CD14-positive monocyte (primary cell): ENCODE results near the gene SPATA46. TPM values are rescaled to one million over a fixed set of nuclear protein-coding genes. Genes with fewer than 3 reads are reported as not detected.

Source experiments
- DNase-seq, 3 donors: peaks; one replicate each; pipeline ENCODE4 v3.0.0-alpha.2; 2011 to 2022
- H2AFZ ChIP-seq: 2 replicates; pipeline ENCODE4 v1.6.0; 2012; ENCODE audit warnings: mild to moderate bottlenecking, low read depth, low read length, inconsistent platforms; ENCODE audit not compliant: insufficient read depth, poor library complexity, severe bottlenecking
- H3K27ac ChIP-seq, 2 donors: 1 replicate in 1 of 2; 2 replicates in 1 of 2; pipeline ENCODE4 v1.5.1; 2012 to 2013; ENCODE audit warnings: low read length in 2 of 2, control low read depth in 1 of 2, inconsistent platforms in 1 of 2, low read depth in 1 of 2, mild to moderate bottlenecking in 1 of 2
- H3K27me3 ChIP-seq, 2 donors: one replicate each; pipeline versions ENCODE4 v1.6.0 to v1.6.1; 2011 to 2013; ENCODE audit warnings: low read length in 2 of 2; ENCODE audit not compliant: control insufficient read depth in 2 of 2, insufficient read depth in 2 of 2
- H3K36me3 ChIP-seq, 2 donors: replicated peaks in 1 of 2; 1 replicate in 1 of 2; 2 replicates in 1 of 2; pipeline versions ENCODE4 v1.5.1 to v1.6.1; 2012 to 2013; ENCODE audit warnings: low read length in 2 of 2, control low read depth in 1 of 2, inconsistent platforms in 1 of 2, mild to moderate bottlenecking in 1 of 2; ENCODE audit not compliant: insufficient read depth in 2 of 2, control insufficient read depth in 1 of 2
- H3K4me1 ChIP-seq, 2 donors: 1 replicate in 1 of 2; 2 replicates in 1 of 2; pipeline versions ENCODE4 v1.5.1 to v1.6.1; 2012 to 2013; ENCODE audit warnings: low read length in 2 of 2, control low read depth in 1 of 2, inconsistent platforms in 1 of 2, mild to moderate bottlenecking in 1 of 2, moderate library complexity in 1 of 2; ENCODE audit not compliant: insufficient read depth in 2 of 2, control insufficient read depth in 1 of 2
- H3K4me2 ChIP-seq: replicated peaks from 2 replicates; pipeline ENCODE3; 2012; ENCODE audit warnings: low read length, moderate library complexity, mild to moderate bottlenecking; ENCODE audit not compliant: poor library complexity, severe bottlenecking; ENCODE audit errors: extremely low read depth
- H3K4me3 ChIP-seq, 3 experiments: fragments of 200-600 bp in 1 of 3; sonication (generic) in 1 of 3; replicated peaks in 1 of 3; 1 replicate in 2 of 3; 2 replicates in 1 of 3; pipeline ENCODE4 v1.5.1; 2011 to 2013; ENCODE audit warnings: low read length in 3 of 3, mild to moderate bottlenecking in 3 of 3, control low read depth in 2 of 3, low read depth in 2 of 3, inconsistent platforms in 1 of 3, moderate library complexity in 1 of 3
- H3K79me2 ChIP-seq: 2 replicates; pipeline ENCODE4 v1.6.0; 2012; ENCODE audit warnings: mild to moderate bottlenecking, control low read depth, inconsistent platforms, low read length, moderate library complexity; ENCODE audit not compliant: insufficient read depth
- H3K9ac ChIP-seq: 2 replicates; pipeline ENCODE4 v1.6.0; 2017; ENCODE audit warnings: low read length, mild to moderate bottlenecking; ENCODE audit not compliant: insufficient read depth, poor library complexity, severe bottlenecking
- H3K9me3 ChIP-seq, 2 donors: replicated peaks in 1 of 2; 1 replicate in 1 of 2; 2 replicates in 1 of 2; pipeline versions ENCODE4 v1.5.1 to v1.6.1; 2012 to 2013; ENCODE audit warnings: low read length in 2 of 2, control low read depth in 1 of 2; ENCODE audit not compliant: control insufficient read depth in 1 of 2, insufficient read depth in 1 of 2
- H4K20me1 ChIP-seq: 2 replicates; pipeline ENCODE4 v1.6.0; 2012; ENCODE audit warnings: mild to moderate bottlenecking, low read length, control low read depth, moderate library complexity; ENCODE audit not compliant: insufficient read depth
- H3K27ac Mint-ChIP-seq, 7 donors: one replicate each; pipeline ENCODE4 v1.8.0; 2020; ENCODE audit warnings: mild to moderate bottlenecking in 7 of 7, mixed read lengths in 7 of 7, moderate library complexity in 6 of 7, inconsistent platforms in 2 of 7
- H3K27me3 Mint-ChIP-seq, 3 donors: one replicate each; pipeline ENCODE4 v1.8.0; 2021 to 2022; ENCODE audit warnings: low read depth in 3 of 3, mild to moderate bottlenecking in 3 of 3, mixed read lengths in 3 of 3, moderate library complexity in 3 of 3, inconsistent platforms in 1 of 3
- H3K36me3 Mint-ChIP-seq, 2 donors: one replicate each; pipeline ENCODE4 v1.8.0; 2020; ENCODE audit warnings: mixed read lengths in 2 of 2, inconsistent platforms in 1 of 2, mild to moderate bottlenecking in 1 of 2
- H3K4me1 Mint-ChIP-seq: one replicate; pipeline ENCODE4 v1.8.0; 2020; ENCODE audit warnings: mild to moderate bottlenecking, mixed read lengths
- H3K4me3 Mint-ChIP-seq, 2 donors: one replicate each; pipeline ENCODE4 v1.8.0; 2020; ENCODE audit warnings: mild to moderate bottlenecking in 2 of 2, mixed read lengths in 2 of 2, moderate library complexity in 1 of 2
- H3K9me3 Mint-ChIP-seq, 7 donors: one replicate each; pipeline ENCODE4 v1.8.0; 2020 to 2022; ENCODE audit warnings: mixed read lengths in 7 of 7, mild to moderate bottlenecking in 6 of 7, moderate library complexity in 6 of 7, inconsistent platforms in 2 of 7
- WGBS: methylation state at CpG from one replicate; pipeline ENCODE4 v1.1.5; 2013; ENCODE audit warnings: missing lambda C conversion rate; ENCODE audit not compliant: insufficient coverage; 5-methylcytosine and 5-hydroxymethylcytosine counted together
- intact Hi-C, 2 donors: fragments of 100-400 bp; cut with micrococcal nuclease; formaldehyde crosslinking; loops; one replicate each; pipeline versions ENCODE4 v1.15.0 to v1.15.1; 2023
- polyA plus RNA-seq, 3 donors: library from polyadenylated mRNA; depleted of rRNA in 1 of 3; unstranded in 2 of 3; stranded (reverse) in 1 of 3; fragments of 300-500 nt in 2 of 3; fragments of >200 nt in 1 of 3; fragmentation: Illumina TruSeq in 2 of 3; gene quantifications; 1 replicate in 2 of 3; 2 replicates in 1 of 3; pipeline ENCODE4 v1.2.3, GENCODE V29; 2012 to 2021
- TF ChIP-seq, protein P1 (sequence below): fragments of 200-600 bp; IDR thresholded peaks from one replicate; pipeline ENCODE4 v1.8.0; 2022; ENCODE audit warnings: antibody characterized with exemption, mild to moderate bottlenecking

Gene SPATA46
- polyA plus RNA-seq, 3 donors: not detected

GRCh38 chr1:162370161-162370560 lies 6.5 kb downstream of the SPATA46 start:
- no peaks in the 10 kb centered on the region for H3K79me2 ChIP-seq
- H3K9me3 ChIP-seq: no peaks in the 10 kb centered on the region
- Mint-ChIP-seq H3K27ac (no peak overlapping the region), H3K27me3 (peaks cover 1 to 5% (median 2%) of the 10 kb centered on the region in 3 donors), H3K4me1 (no peaks in the 10 kb centered on the region), H3K9me3 (peaks cover 0 to 2% (median 0%) of the 10 kb centered on the region in 7 donors), H3K36me3 (peaks cover 0 to 6% of the 10 kb centered on the region in 2 donors), H3K4me3 (no peak overlapping the region)
- no peak overlapping the region for H3K4me2 ChIP-seq
- no peaks in the 10 kb centered on the region for H3K4me1 ChIP-seq
- no peak overlapping the region for H3K27ac ChIP-seq
- DNase-seq: no peak
- intact Hi-C loops: no loop called here
- no peak overlapping the region for H3K4me3 ChIP-seq
- H2AFZ ChIP-seq: no peak overlapping the region
- no peaks in the 10 kb centered on the region for H3K27me3 ChIP-seq
- H3K9ac ChIP-seq: no peak overlapping the region
- peaks cover 0 to 5% of the 10 kb centered on the region in 2 donors for H3K36me3 ChIP-seq
- TF ChIP-seq, protein P1, sequence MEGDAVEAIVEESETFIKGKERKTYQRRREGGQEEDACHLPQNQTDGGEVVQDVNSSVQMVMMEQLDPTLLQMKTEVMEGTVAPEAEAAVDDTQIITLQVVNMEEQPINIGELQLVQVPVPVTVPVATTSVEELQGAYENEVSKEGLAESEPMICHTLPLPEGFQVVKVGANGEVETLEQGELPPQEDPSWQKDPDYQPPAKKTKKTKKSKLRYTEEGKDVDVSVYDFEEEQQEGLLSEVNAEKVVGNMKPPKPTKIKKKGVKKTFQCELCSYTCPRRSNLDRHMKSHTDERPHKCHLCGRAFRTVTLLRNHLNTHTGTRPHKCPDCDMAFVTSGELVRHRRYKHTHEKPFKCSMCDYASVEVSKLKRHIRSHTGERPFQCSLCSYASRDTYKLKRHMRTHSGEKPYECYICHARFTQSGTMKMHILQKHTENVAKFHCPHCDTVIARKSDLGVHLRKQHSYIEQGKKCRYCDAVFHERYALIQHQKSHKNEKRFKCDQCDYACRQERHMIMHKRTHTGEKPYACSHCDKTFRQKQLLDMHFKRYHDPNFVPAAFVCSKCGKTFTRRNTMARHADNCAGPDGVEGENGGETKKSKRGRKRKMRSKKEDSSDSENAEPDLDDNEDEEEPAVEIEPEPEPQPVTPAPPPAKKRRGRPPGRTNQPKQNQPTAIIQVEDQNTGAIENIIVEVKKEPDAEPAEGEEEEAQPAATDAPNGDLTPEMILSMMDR: no peak
- no peaks in the 10 kb centered on the region for H4K20me1 ChIP-seq
- WGBS: 100% methylated on average over 1 of the region's 1 CpG

DNA sequence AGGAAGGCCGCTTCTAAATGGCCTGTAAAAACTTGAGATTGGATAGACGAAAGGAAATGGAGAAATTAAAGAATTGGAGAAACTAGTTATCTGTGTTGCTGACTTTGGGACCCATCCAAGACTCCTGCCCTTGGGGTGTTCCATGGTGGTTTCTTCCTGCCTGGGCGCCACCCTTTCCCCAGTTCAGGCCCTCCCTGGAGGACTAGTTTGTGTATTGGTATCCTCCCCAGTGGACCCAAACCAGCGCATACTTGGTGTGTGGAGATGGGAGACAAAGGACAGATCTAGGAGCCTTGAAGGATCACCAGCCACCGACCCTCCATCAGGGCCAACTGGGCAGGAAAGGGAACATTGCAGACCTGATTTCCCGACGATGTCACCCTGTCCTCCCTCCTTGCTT lies 7.1 kb downstream of the SPATA46 start:
- no peak overlapping the region for H3K27ac ChIP-seq
- 93% methylated on average over 6 of the region's 7 CpGs for WGBS

More for the DNA sequence above, 7.1 kb downstream of the SPATA46 start:
- no peak overlapping the region for H3K9ac ChIP-seq
- peaks cover 1 to 5% (median 4%) of the 10 kb centered on the region in 3 donors for H3K27me3 Mint-ChIP-seq
- TF ChIP-seq, protein P1: no peak
- H3K4me1 ChIP-seq: no peaks in the 10 kb centered on the region
- H3K9me3 ChIP-seq: no peaks in the 10 kb centered on the region
- no peaks in the 10 kb centered on the region for H3K27me3 ChIP-seq
- no peaks in the 10 kb centered on the region for H4K20me1 ChIP-seq
- H3K27ac Mint-ChIP-seq: no peak overlapping the region
- intact Hi-C loops: no loop called here
- peaks cover 0 to 2% (median 0%) of the 10 kb centered on the region in 7 donors for H3K9me3 Mint-ChIP-seq
- H3K4me1 Mint-ChIP-seq: no peaks in the 10 kb centered on the region
- peaks cover 0 to 6% of the 10 kb centered on the region in 2 donors for H3K36me3 Mint-ChIP-seq
- H3K4me2 ChIP-seq: no peak overlapping the region
- no peak overlapping the region for H2AFZ ChIP-seq
- no peak overlapping the region for H3K4me3 Mint-ChIP-seq
- H3K79me2 ChIP-seq: no peaks in the 10 kb centered on the region
- DNase-seq: no peak
- H3K36me3 ChIP-seq: peaks cover 0 to 5% of the 10 kb centered on the region in 2 donors
- H3K4me3 ChIP-seq: no peak overlapping the region
